Suppressor macrophage treated with lipopolysaccharide for 1 hour (primary cell): Measurements from ENCODE around the gene TRAPPC2L.

Experiments used
- DNase-seq, 3 donors: peaks; one replicate each; pipeline ENCODE4 v3.0.0-alpha.2; 2020 to 2022

The TRAPPC2L gene

DNA sequence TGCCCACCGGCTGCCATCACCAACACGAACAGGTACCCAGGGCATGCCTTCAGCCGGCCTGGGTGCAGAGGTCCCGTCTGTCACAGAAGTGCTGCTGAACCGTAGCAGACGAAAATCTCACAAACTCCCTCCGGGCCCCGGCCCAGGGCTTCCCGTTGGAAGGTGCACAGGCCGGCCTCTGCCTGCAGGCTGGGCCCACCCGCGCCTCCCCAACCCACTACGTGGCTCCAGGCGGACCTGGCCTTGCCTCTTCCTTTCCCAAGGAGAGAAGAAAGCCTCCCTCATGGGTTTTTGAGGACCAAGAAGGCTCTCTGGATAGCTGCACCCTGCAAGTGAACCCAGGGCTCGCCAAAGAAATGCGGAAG, 55.0 kb downstream of the TRAPPC2L start:
- DNase-seq: no peak
